G401 (cell line): ENCODE results near the gene TNS1. TPM values are rescaled to one million over a fixed set of nuclear protein-coding genes. Genes with fewer than 3 reads are reported as not detected.

ENCODE experiments used
- DNase-seq: peaks from one replicate; pipeline ENCODE4 v3.0.0-alpha.2; 2015; ENCODE audit warnings: low spot score
- in situ Hi-C: cut with HindIII; loops from 2 replicates; pipeline ENCODE4 v1.10.0; 2016; ENCODE audit warnings: low sequenced_read_pairs, mixed read lengths
- total RNA-seq: library from RNA; depleted of rRNA; stranded (reverse); fragments of >200 nt; shearing (Covaris generic); gene quantifications from 2 replicates; pipeline ENCODE4 v1.2.3, GENCODE V29; 2014

TNS1 gene
- total RNA-seq, 1 experiment from 2014 or later = not detected

GRCh38 chr2:217939629-217940245, 63.1 kb downstream of the TNS1 start:
- no peak for DNase-seq
- in situ Hi-C loops = no loop called here

- in situ Hi-C loops = no loop called here
- no peak for DNase-seq
These were observed 63.6 kb downstream of the TNS1 start for GRCh38 chr2:217939220-217939619.

- in situ Hi-C loops = no loop called here
- DNase-seq = no peak
These were observed 64.8 kb downstream of the TNS1 start for GRCh38 chr2:217938036-217938435.

- in situ Hi-C loops = no loop called here
- no peak for DNase-seq
These were observed 65.3 kb downstream of the TNS1 start for GRCh38 chr2:217937446-217937845.

- in situ Hi-C loops = no loop called here
- no peak for DNase-seq
These were observed 65.8 kb downstream of the TNS1 start for GRCh38 chr2:217936952-217937351.

GRCh38 chr2:217935901-217936684, 66.7 kb downstream of the TNS1 start:
- no peak for DNase-seq
- in situ Hi-C loops = no loop called here

- no peak for DNase-seq
- in situ Hi-C loops = no loop called here
These were observed 67.4 kb downstream of the TNS1 start for GRCh38 chr2:217935235-217935879.

- DNase-seq = no peak
- in situ Hi-C loops = no loop called here
These were observed 68.3 kb downstream of the TNS1 start for GRCh38 chr2:217934321-217935131.

GRCh38 chr2:217933617-217933993, 69.2 kb downstream of the TNS1 start:
- in situ Hi-C loops = no loop called here
- DNase-seq = no peak

GRCh38 chr2:217932803-217933616, 69.8 kb downstream of the TNS1 start:
- in situ Hi-C loops = no loop called here
- no peak for DNase-seq

- no peak for DNase-seq
- in situ Hi-C loops = no loop called here
These were observed 70.8 kb downstream of the TNS1 start for GRCh38 chr2:217931846-217932560.

- in situ Hi-C loops = no loop called here
- no peak for DNase-seq
These were observed 71.8 kb downstream of the TNS1 start for GRCh38 chr2:217930761-217931563.

GRCh38 chr2:217929757-217930707, 72.8 kb downstream of the TNS1 start:
- DNase-seq = no peak
- in situ Hi-C loops = no loop called here

- no peak for DNase-seq
- in situ Hi-C loops = no loop called here
These were observed 73.5 kb downstream of the TNS1 start for GRCh38 chr2:217929272-217929671.

- in situ Hi-C loops = no loop called here
These were observed 74.2 kb downstream of the TNS1 start for GRCh38 chr2:217928324-217929181.

More at GRCh38 chr2:217928324-217929181, 74.2 kb downstream of the TNS1 start:
- DNase-seq = no peak
